GM21717 (cell line): ENCODE data around the gene WDR76.
A peak's percentile ranks its signal among the peaks of the same experiment; 100 is the strongest.
"Not testable (repeated sequence)": the region's sequence is repeated elsewhere in the genome, so short reads cannot be mapped to it uniquely, and the experiment has no call there.

Experiments
- ATAC-seq: cut with Tn5 transposase; IDR thresholded peaks from one replicate; pipeline ENCODE4 v1.9.1; 2021; ENCODE audit warnings: mild to moderate bottlenecking, moderate library complexity; ENCODE audit not compliant: unreplicated experiment

The WDR76 gene

DNA sequence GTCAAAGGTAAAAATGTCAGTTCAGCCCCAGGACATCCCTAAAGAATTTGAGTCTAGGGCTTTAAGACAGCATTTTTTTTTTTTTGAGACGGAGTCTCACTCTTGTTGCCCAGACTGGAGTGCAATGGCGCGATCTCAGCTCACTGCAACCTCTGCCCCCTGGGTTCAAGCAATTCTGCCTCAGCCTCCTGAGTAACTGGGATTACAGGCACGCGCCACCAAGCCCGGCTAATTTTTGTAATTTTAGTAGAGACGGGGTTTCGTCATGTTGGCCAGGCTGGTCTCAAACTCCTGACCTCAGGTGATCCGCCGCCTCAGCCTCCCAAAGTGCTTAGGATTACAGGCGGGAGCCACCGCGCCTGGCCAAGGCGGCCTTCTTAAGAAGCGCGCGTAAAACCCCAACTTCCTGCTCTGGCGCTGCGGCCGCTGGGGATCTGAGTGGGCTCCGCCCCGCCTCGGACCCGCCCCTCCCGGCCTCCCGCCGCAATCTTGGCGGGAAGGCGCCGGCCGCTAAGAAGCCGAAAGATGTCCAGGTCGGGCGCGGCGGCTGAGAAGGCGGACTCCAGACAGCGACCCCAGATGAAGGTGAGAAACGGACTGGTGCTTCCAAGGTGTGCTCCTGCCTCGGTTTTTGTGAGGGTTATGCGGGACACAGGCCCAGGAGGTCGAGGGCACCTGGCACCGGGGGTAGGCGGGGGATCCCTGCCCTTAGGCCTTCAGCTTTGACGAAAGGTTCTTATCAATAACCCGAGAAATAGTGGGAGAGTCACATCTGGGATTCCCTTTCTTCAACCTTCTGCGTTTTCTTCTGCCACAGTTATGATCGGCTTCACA is at the start of gene WDR76:
Gene WDR76, plus strand, starts transcription at position 495 of the 834 bp plus-strand sequence. Its CDS starts 31 bp downstream, at position 526.
- ATAC-seq: peak; percentile 55

DNA sequence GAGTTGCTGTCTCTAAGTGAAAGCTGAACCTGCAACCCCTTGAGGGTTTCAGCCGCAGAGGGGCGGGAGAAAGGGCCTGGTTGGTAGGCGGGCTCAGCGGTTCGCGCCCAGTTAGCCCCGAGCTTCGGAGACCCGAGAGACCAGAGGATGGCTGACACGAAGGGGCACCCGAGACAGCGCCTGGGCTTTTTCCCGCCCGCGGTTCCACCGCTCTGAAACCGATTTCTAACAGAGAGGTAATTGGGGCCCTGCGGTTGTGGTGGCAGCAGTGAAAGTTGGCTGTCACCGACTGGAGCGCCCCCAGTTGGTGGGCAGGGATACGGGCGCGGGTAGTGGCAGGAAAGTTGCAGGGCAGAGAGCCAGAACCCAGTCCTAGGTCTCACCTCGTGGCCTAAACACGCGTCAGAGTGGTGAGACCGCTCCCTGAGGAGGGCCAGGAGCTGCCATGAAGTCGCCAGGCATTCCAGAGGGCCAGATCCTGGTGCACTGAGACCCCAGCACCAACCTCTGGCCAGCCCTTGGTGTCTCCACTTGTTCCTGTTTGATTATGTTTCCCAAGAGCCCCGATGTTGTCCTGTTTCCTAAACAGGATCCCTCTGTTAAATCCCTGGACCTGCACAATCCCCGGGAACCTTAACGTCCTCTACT is 49.4 kb upstream of the WDR76 start:
- ATAC-seq: peak; percentile 51

DNA sequence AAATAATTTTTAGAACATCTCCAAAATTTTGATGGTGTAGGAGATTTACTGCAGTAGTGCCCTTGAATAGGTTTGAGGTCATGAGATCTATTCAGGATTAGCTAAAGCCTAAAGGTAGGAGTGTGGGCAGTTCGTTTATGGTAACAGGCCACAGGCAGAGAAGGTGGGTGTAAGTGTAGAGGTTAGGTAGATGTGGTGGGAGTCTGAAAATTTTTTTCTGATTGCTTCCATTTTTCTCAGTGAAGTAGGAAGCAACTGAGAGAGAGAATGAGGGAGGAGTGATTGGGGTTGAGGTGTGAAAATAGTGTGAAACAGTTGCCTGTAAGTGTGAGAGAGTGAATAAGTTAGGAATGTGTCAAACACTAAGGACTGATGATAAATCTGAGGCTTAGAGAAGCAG is 47.8 kb upstream of the WDR76 start:
- no peak for ATAC-seq

DNA sequence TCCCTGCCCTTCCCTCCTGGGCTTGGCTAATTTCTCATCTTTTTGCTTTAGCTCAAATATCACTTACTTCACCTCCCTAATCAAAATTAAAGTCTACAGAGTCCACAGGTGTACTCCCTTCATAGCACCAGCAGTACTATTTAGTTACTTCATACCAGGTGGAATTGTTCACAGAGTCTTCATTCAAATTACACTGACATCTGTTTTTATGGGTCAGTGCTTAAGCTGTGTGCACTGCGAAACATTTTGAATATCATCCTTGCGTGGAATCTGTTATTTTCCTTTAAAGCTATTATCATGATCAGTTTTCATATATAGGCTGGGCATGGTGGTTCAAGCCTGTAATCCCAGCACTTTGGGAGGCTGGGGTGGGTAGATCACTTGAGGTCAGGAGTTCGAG is 37.4 kb upstream of the WDR76 start:
- no peak for ATAC-seq

DNA sequence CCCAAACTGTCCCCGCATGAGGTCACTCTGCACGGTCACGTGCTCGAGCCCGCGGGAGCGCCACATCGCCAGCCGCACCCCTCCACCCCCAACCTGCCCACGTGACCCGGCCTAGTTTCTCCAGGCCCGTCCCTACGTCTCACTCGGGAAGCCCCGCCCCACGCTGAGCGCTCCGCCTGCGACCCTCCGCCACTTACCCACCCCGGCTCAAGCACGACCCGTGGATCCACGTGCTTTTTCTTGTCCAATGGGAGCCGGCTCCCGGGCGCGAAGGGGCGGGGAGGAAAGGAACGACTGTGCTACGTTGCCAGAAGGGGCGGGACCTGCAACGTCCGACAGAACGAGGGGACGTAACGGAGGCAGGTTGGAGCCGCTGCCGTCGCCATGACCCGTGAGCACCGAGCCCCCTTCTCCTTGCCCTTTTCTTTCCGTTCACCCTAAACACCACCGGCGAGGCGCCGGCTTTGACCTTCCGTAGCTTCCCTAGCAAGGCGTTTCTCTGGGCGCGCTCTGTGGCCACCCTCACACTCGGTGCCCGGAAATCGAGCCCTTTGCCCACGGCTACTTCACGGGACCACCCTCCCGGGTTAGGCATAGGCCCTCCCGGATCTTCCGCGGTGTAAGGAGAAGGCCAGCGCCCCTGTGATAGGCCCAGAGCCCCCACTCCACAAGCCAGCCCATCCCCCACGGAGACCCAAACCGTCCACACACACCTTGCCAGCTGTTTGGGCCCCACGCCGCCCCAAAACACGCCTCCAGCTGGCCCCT is 34.6 kb upstream of the WDR76 start, which contains the start of gene SERF2:
Gene SERF2, plus strand, starts transcription at position 328 of the 768 bp plus-strand sequence. Its CDS starts 57 bp downstream, at position 385.
- ATAC-seq: peak; percentile 72

DNA sequence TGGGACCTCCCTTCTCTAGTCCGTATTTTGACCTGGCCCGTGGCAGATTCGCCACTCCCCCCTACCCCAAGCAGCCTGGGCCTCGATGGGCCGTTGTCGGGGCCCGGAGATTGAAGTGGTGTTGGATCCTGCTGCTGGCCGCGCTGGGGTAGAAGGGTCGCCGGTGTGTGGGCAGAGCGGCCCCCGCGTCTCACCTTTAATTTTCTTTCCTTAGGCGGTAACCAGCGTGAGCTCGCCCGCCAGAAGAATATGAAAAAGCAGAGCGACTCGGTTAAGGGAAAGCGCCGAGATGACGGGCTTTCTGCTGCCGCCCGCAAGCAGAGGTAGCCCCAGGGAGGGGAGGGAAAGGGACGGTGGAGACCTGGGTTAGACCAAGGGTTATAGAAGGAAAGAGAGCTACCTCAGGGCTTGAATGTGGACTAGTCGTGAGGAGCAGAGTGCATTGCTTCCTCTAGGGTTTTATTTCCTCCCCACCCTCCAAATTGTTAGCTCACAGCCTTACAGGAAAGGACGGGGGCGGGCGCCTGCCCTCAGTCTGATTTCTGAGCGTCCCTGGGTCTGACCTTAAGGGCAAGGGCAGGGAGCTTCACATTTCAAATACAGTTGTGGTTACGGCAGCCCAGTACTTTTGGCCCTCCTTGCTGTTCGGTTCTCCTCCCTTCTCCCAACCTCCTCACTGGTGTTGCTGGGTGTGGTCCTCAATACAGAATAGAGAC is 33.9 kb upstream of the WDR76 start:
- no peak for ATAC-seq

DNA sequence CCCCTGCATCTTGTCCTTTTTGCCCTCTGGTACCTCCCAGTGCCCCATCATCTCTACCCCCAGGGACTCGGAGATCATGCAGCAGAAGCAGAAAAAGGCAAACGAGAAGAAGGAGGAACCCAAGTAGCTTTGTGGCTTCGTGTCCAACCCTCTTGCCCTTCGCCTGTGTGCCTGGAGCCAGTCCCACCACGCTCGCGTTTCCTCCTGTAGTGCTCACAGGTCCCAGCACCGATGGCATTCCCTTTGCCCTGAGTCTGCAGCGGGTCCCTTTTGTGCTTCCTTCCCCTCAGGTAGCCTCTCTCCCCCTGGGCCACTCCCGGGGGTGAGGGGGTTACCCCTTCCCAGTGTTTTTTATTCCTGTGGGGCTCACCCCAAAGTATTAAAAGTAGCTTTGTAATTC is 33.2 kb upstream of the WDR76 start:
- no peak for ATAC-seq

DNA sequence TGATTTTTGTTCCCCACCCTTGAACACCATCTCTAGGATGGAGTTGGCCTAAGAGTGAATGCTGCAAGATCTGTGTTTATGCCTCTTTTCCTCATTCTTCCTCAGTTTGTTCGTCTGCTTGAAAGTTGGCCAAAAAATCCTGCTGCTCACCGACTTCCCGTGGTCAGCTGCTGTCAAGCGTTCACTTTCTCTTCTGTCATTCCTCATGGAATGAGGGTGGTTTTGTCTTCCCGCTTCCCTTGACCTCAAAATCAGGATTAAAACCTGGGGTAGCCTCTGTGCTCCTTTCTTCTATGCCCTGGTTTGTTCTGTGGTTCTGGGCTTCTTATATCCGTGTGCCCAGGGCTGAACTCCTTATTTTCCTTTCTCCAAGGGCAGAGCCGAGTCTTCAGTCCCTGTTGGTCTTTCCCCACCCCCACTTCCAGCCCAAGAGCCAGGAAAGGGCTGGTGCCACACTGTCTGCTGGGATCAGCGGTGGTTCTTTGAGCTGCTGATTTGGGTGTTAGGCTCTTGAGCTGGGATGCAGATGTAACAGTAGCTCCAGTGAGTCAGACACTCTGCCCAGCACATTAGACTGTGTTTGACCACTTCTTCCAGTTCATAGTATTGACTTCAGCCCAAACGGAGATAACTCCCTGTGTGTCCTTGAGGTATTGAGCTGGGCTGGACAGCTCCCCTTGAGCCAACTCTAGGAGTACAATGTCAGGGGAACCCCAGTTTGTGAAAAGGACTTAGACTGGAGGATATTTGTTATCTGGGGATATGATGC is 32.3 kb upstream of the WDR76 start:
- no peak for ATAC-seq

DNA sequence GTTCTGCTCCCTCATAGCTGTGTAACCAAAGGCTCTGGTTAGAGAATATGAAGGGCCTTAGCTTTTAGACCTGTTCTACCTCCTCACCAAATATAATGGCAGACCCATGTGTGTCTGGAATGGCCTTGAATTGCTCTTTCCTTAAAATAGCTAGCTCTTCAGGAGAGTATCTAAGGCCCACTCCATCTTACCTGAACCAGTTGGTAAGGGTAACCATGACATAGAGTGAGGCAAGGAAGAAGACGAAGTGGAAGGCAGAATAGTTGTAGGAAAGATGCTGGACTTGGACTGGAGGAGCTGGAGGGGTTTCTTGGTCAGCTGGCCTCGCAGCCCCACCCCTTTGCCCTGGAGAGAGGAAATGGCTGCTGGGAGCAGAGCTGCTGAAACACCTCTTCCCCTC is 31.6 kb upstream of the WDR76 start:
- no peak for ATAC-seq

DNA sequence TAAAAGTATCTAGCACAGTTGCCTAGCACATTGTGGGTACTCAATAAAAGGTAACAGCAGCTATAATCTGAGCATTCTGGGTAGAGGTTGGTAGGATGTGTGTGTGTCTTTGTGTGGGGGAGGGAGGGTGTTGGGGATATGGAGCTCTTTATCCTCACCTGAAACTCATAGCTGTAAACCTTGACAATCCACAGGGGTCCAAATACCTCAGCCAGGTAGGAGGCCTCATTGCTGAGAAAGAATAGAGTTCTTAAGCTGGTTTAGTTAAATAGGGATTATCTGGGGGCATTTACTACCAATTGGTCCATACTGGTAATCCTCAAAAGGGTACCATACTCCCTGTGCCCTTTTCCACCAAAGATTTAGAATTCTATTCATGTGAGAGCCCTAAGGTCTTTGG is 30.8 kb upstream of the WDR76 start:
- ATAC-seq: no peak

DNA sequence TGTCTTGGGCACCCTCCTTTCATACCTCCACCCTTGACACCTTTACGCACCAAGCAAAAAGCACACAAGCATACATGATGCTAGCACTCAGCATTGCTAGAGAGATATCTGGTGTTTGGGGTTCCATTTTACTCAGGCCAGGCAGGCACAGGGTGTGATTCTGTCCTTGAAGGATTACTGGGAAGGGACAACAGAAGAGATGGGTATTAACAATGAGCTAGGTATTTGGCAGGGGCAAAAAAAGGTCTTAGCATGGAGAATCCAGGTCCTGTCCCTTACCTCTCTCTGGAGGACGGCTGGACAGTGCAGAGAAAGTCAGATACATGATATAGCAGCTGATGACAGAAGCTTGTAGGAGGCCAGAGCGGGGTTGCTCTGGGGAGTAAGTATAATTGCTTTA is 30.2 kb upstream of the WDR76 start:
- ATAC-seq: no peak

DNA sequence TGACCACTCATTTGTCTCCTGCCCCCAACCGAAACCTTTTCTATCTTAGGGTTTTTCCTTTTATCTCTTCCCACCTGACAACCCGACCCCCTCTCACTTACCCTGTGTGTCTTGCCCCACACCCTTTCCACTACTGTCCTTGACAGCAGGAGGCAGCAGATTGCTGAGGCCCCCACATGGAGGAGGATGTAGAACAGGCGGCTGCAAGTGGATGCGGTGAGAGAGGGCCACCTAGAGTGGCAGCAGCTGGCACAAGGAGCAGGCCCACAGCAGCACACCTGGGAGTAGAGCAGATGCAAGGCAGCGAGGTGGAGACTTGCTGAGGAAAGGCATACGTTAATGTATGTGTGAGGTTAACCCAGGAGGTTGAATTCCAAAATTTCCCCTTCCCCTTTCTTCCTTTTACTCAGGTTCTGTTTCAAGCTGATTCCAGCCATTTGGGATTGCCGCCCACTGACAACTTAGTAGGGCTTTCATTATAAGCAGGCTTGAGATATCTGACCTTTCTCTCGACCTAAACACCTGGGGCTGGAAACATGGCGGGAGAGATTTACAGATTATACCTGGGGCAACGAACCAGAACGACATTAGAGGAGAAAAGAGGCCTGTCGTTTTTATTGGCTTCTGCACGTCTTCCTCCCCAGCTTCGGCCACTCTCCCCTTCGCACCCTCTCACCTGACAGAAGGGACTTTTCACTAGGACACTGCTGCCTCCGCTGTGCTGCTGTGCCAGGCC is 27.4 kb upstream of the WDR76 start:
- ATAC-seq: no peak

DNA sequence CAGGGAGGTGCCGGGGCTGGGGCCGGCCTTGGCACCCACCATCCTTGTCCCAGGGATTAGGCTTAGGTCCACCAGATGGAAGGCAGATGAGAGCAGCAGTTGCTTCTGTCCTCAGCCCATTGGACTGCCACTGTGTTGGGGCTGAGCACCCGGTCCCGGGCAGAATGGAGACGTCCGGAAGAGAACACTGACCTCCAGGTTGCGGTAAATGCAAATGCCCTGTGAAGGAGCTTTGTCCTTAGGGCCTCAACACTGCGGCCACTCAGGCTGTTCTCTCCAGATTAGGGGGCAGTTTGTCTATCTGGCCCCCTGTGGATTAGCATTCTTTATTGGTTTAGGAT is 26.9 kb upstream of the WDR76 start, which contains the start of gene SERINC4:
Gene SERINC4, minus strand, starts transcription at position 276 of the 341 bp plus-strand sequence. Its CDS starts 234 bp downstream, at position 42.
- ATAC-seq: no peak

DNA sequence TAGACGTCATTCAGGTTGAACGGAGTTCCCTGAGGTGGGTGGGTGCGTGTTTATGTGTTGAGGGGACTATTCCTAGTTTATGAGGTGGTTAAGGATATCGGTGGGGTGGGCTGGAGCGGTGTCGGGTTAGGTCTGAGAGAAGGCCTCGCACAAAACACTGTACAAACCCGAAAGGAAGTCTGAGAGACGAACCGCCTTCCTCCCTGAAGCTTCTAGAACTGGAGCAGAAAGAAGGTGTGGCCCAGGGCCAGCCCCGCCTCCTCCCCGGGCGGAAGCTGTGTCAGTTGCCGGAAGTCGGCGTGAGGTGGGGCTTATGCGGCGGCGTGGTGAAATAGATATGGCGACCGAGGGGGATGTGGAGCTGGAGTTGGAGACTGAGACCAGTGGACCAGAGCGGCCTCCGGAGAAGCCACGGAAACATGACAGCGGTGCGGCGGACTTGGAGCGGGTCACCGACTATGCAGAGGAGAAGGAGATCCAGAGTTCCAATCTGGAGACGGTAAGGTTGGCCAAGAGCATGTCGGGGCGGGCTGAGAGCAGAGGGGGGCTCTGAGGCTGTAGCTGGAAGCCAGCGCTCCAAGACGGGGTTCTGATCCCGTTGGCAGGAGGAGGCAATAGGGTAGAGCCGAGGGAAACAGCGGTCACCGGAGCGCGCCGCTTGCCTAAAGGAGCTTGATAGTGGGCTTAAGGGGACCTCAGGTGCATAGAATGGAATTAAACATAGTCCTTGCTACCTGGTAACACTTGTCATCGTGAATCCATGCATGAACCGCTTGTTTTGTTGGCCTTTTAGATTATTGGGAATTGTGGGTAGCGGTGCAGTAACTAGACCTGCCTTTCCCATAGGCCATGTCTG is 26.3 kb upstream of the WDR76 start, which contains the start of gene HYPK:
Gene HYPK, plus strand, starts transcription at position 314 of the 856 bp plus-strand sequence. Its CDS starts 24 bp downstream, at position 338.
- ATAC-seq: peak; percentile 71

DNA sequence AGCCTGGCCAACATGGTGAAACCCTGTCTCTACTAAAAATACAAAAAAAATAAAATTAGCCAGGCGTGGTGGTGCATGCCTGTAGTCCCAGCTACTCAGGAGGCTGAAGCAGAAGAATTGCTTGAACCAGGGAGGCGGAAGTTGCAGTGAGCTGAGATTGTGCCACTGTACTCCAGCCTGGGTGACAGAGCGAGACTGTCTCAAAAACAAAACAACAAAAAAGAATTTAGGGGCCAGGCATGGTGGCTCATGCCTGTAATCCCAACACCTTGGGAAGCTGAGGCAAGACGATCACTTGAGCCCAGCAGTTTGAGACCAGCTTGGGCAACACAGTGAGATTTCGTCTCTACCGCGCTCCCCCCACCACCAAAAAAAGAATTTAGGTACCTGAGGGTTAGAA is 24.1 kb upstream of the WDR76 start:
- ATAC-seq: not testable (repeated sequence)

DNA sequence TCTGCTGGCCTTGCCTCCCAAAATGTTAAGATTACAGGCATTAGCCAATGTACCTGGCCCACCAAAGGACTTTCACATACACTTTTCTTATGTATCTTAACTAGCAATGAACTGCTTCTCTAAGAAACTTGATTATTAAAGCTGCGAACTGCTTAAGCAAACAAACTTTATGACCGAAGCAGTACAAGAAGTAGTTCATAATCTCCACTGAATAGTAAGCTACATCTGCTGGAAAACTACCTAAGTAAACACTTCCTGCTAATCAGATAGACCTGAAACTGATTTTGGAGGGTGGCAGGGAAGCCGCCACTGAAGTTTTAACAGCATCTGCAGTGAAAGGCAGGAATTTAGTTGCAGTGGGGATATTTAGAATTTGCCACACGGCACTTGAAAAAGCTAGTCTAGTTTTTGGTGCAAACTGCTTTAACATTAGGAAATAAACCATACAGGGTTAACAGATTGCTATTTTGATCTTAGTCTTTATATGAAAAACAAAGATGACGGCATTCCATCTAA is 18.3 kb upstream of the WDR76 start:
- ATAC-seq: no peak

DNA sequence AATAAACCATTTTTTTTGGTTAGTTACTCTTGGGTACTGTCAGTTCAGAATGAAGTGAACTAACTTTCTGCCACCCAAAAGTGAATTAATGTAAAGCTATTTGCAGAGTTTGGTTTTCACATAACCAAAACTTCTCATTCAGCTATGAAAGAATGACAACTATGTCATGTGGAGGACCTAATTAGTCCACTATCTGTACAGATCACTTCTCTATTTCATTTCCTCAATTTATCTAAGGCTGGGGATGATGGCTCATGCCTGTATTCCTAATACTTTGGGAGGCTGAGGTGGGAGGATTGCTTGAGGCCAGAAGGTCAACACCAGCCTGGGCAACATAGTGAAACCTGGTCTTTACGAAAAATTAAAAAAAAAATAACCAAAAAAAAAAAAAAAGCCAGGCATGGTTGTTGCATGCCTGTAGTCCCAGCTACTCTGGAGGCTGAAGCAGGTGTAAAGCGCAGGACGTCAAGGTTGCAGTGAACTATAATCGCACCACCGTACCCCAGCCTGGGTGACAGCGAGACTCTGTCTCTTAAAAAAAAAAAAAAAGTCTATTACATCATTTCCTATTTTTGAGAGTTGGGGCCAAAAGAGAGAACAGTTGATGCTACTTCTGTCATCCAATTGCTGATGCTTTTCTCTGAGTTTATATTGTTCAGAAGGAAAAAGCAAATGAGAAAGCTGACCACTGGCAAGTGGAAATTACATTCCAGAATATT is 17.7 kb upstream of the WDR76 start:
- ATAC-seq: no peak
